ENCODE measurements around the gene CMYA5.
"Not testable (repeated sequence)": the region's sequence is repeated elsewhere in the genome, so short reads cannot be mapped to it uniquely, and the experiment has no call there.

The CMYA5 gene

GRCh38 chr5:79689541-79690466 is at the start of gene CMYA5:
TSS of gene CMYA5 (plus strand) at chr5:79689836. CDS start at chr5:79689908, 72 bp downstream.
- no peak for DNase-seq

GRCh38 chr5:79640571-79641055 is 49.0 kb upstream of the CMYA5 start:
- no peak for DNase-seq

GRCh38 chr5:79641414-79641813 is 48.2 kb upstream of the CMYA5 start:
- no peak for DNase-seq

DNA sequence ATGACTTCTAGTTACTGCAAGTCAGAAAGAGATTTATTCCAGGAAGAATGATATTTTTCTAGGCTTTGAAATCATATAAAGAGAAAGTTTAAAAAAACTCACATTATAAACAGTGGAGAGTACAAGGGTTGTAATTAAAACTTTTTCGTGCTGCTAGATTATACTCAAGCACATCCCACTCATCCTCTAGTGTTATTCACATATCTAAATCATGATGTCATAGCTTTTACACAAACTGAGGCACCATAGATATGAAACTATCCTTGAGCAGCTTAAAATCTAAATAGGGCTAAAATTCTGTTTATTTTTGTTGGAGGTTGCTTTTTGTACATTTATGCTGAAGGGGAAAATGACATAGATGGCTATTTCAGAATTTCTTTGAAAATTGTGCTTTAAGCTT is 47.4 kb upstream of the CMYA5 start:
- no peak for DNase-seq

- DNase-seq = no peak
Observed at GRCh38 chr5:79653843-79654242, 35.8 kb upstream of the CMYA5 start.

DNA sequence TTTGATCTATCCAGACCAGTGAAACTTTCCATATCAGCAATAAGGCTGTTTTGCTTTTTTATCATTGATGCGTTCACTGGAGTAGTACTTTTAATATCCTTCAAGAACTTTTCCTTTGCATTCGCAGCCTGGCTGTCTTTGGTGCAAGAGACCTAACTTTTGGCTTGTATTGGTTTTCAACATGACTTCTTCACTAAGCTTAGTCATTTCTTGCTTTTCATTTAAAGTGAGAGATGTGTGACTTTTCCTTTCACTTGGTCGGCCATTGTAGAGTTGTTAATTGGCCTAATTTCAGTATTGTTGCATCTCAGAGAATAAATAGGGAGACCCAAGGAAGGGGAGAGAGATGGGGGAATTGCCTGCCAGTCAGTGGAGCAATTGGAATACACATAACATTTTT is 26.4 kb upstream of the CMYA5 start:
- DNase-seq = no peak

- DNase-seq = no peak
Observed at GRCh38 chr5:79666758-79667157, 22.9 kb upstream of the CMYA5 start.

- no peak for DNase-seq
Observed at GRCh38 chr5:79672392-79672791, 17.2 kb upstream of the CMYA5 start.

DNA sequence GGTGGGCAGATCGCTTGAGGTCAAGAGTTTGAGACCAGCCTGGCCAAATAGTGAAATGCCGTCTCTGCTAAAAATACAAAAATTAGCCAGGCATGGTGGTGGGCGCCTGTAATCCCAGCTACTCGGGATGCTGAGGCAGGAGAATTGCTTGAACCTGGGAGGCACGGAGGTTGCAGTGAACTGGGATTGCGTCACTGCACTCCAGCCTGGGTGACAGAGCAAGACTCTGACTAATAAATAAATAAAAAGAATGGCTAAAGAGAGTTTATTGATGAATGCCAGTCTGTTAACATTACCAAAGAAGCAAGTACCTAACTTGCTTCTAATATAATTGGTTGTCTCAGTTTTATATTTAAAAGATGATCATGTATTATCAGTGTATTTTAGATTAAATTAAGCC is 13.3 kb upstream of the CMYA5 start:
- DNase-seq = not testable (repeated sequence)

DNA sequence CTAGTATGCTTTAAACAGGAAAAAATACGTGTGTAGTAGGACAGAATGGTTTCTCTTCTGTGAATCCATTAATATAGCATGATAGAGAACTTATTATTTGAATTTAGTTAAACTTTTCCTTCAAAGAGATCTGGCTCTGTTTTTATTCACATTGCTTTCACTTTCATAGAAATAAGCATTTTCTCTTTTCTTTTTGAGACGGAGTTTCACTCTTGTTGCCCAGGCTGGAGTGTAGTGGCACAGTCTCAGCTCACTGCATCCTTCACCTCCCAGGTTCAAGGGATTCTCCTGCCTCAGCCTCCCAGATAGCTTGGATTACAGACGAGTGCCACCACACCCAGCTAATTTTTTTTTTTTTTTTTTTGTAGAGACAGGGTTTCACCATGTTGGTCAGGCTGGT is 7.5 kb upstream of the CMYA5 start:
- not testable (repeated sequence) for DNase-seq

DNA sequence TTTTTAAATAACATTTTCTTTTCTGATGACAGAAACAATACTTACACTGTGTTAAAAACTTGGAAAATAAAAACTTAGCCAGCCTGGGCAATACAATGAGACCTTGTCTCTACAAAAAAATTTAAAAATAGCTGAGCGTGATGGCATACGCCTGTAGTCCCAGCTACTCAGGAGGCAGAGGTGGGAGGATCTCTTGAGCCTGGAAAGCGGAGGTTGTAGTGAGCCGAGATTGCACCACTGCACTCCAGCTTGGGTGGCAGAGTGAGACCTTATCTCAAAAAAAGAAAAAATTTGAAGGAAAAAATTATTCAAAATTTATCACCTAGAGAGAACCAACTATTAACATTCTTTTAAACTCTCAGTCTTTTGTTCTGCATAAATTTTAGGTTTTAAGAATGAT is 4.9 kb upstream of the CMYA5 start:
- DNase-seq = no peak

DNA sequence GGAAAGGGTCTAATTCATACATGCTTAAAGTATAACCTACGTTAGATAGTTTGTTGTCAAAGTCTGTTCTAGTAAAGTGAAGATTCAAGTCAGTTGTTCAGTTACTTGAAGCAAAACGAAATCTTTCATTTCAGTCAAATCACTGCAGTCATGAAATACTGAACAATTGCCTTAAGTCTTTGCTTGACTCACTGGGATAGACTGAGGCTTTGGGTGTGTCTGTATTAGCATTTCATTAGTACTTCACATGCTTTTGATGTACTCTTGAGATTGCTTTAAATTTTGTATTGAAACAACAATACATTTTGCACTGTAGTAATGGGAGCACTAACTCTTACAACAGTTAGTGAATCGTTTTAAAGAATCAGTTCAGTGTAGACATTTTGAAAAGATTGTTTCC is 4.0 kb upstream of the CMYA5 start:
- no peak for DNase-seq

- no peak for DNase-seq
Observed at GRCh38 chr5:79686799-79687198, 2.8 kb upstream of the CMYA5 start.

DNA sequence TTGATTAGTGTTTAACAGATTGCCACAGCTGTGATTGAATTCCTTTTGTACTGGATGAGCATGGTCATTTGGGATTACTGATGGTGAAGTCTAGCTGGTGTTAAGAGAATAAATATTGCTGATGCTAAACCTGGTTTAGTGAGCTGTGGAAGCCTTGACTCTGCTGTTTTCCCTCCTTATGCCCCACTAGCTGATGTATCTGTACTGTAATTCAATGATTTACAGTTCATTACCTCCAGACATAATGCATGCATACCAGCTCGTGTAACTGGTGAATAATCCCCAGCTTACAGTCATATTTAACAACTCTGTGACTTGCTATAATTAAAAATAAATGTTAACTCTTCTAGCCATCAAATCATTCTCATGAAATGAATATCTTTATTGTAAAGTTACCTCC is 1.7 kb upstream of the CMYA5 start:
- DNase-seq = no peak

GRCh38 chr5:79691007-79691406 is 1.4 kb downstream of the CMYA5 start:
- DNase-seq = no peak

DNA sequence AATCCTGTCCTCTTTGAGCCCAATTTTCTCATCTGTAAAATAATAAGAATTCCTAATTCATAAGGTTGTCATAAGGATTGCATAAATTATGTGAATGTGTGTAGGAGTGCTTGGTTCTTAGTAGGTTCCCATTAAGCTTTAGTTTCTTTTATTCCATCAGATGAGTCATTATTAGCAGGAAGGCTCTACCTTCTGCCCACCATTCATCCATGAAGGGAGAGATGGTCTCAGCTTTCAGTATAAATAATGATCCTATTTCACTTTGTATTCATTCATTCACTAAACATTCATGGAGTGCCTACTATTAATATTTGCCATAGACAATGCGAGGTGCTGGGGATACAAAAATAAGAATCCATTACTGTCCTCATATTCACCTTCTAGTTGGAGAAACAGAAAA is 3.0 kb downstream of the CMYA5 start:
- no peak for DNase-seq

GRCh38 chr5:79694183-79694582 is 4.5 kb downstream of the CMYA5 start:
- DNase-seq = no peak

DNA sequence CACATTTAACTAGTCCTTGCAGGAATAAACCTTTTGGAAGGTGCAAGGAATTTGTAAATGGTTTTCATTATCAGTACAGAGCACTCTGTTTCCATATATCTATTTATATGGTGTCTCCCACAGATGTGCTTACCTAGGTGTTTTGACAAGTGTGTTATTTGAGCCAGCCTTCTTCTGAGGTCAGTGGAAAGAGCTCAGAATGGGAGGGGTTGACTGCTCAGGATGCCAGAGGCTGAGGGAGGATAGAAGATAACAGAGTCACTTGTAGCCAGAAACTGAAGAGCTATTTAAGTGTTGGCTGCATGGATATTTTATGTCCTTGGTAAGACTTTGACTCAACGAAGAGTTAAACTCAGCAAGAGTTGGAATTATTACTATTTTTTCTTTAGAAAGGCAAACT is 5.0 kb downstream of the CMYA5 start:
- no peak for DNase-seq

GRCh38 chr5:79695526-79695925 is 5.9 kb downstream of the CMYA5 start:
- no peak for DNase-seq

DNA sequence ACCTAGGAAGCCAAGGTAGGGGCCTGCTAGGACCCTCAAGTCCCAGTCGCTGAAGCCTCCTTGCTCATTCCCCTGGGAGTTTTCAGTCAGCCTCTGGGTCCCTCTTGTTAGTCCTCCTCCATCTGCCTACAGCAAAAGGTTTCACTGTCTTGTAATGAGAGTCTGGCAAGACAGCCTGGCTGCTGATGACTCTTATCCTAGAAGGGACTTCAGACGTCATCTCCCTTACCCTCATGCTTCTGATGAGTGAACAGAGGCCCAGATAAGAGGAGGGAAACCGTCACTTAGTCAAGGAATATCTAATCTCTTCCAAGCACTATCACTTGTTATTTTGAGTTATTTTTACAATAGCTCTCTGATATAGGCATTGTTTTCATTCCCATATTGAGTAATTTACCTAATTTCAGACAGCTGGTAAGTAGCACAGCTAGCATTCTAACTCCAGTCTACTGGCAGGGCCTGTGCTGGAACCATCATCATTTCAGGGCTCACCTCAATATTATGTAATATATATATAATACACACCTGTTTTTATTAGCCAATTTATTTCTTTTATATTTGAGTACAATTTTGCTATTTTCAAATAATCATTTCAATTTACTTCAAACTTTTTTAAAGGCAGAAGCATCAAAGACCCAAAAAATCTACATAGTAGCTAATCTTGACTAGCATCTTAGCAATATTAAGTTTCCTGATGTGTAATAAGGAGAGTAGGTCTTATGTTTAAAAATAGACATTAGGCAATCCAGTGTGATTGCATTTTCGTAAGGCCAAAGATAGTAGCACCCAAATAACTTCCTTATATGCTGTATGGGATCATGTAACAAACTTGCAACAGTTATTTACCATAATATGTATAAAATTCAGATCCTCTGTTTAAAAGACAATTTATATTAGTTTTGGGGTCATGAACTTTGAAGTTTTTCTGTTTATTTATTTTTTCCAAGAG is 7.9 kb downstream of the CMYA5 start:
- DNase-seq = no peak

DNA sequence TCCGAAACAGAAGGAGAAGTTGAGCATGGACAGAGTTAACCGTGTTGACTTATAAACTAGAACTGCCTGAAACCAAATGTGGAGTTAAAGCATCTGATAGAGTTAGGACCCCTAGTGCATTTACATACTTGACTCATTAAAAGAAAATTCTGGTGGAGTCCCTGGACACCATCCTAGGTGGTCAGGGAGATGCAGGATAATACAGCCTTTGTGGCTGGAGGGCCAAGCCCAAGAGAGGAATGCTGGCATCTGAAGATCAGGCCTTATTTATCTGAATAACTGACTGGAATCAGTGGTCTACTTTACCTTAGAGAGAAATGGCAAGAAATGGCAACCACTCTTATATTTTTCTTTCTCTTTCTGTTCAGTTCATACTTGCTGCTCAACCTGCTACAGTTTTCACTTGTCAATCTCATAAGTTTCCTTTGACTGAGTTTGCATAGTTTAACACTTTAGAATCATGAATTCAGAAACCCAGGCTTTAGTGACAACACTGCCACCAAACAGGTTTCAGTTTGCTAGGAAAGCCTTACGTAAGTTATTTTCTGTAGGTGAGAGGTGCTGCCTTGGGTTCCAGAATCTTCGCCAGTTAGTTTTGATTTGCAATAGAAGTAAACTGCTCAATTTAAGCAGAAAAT is 10.2 kb downstream of the CMYA5 start:
- no peak for DNase-seq

- peak; percentile 35 for DNase-seq
Observed at GRCh38 chr5:79702606-79703380, 13.2 kb downstream of the CMYA5 start.

DNA sequence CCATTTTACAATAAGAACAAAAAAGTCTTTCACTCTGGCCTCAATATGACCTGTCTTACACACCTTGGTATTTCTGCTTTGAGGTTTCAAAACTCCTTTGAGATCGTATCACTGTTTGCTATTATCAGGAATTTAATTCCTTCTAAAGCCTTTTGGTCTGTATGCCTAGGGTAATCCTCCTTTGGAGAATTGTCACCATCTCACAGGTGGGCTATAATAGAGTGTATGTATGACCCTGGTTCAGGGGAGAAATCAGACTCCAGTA is 13.7 kb downstream of the CMYA5 start:
- DNase-seq = no peak
